ENCODE results near the gene SPAG5.

Gene SPAG5

GRCh38 chr17:28570716-28571360 lies 28.0 kb downstream of the SPAG5 start:
- DNase-seq, result peak; percentile 42

- no peak for DNase-seq
These were observed 29.4 kb downstream of the SPAG5 start for GRCh38 chr17:28569446-28569845.

GRCh38 chr17:28567604-28568003 lies 31.2 kb downstream of the SPAG5 start:
- no peak for DNase-seq

- DNase-seq, result no peak
These were observed 35.4 kb downstream of the SPAG5 start for GRCh38 chr17:28563475-28563874.

GRCh38 chr17:28555022-28555421 lies 43.8 kb downstream of the SPAG5 start:
- DNase-seq, result no peak

- DNase-seq, result no peak
These were observed 44.3 kb downstream of the SPAG5 start for GRCh38 chr17:28554565-28554964.

GRCh38 chr17:28553000-28553505 lies 45.8 kb downstream of the SPAG5 start:
- DNase-seq, result no peak

GRCh38 chr17:28552176-28552999 lies 46.4 kb downstream of the SPAG5 start, which contains the start of gene UNC119:
UNC119 (minus strand) TSS chr17:28552624; CDS start chr17:28552557, 67 bp downstream.
- peak; percentile 50 for DNase-seq

- no peak for DNase-seq
These were observed 47.2 kb downstream of the SPAG5 start for GRCh38 chr17:28551421-28552175.

GRCh38 chr17:28550858-28551257 lies 48.0 kb downstream of the SPAG5 start:
- DNase-seq, result no peak

GRCh38 chr17:28549236-28550132 lies 49.3 kb downstream of the SPAG5 start:
- DNase-seq, result peak; percentile 72

GRCh38 chr17:28548417-28549130 lies 50.3 kb downstream of the SPAG5 start:
- no peak for DNase-seq

- DNase-seq, result peak; percentile 56
These were observed 51.0 kb downstream of the SPAG5 start for GRCh38 chr17:28547623-28548416.

GRCh38 chr17:28547096-28547622 lies 51.7 kb downstream of the SPAG5 start:
- no peak for DNase-seq

- DNase-seq, result no peak
These were observed 52.9 kb downstream of the SPAG5 start for GRCh38 chr17:28545787-28546415.

- no peak for DNase-seq
These were observed 53.7 kb downstream of the SPAG5 start for GRCh38 chr17:28545141-28545503.

GRCh38 chr17:28544402-28545140 lies 54.3 kb downstream of the SPAG5 start:
- DNase-seq, result no peak

- DNase-seq, result no peak
These were observed 57.4 kb downstream of the SPAG5 start for GRCh38 chr17:28541439-28541838.

GRCh38 chr17:28540231-28540630 lies 58.6 kb downstream of the SPAG5 start:
- DNase-seq, result no peak

Measured in CD4-positive, alpha-beta T cell treated with Interleukin-4 for 4 hours (primary cell).